HG03175 (cell line): Measurements from ENCODE around the gene KATNB1.
A peak's percentile ranks its signal among the peaks of the same experiment; 100 is the strongest.

Experiments used
- ATAC-seq: cut with Tn5 transposase; IDR thresholded peaks from one replicate; pipeline ENCODE4 v1.9.1; 2021; ENCODE audit warnings: mild to moderate bottlenecking, moderate library complexity; ENCODE audit not compliant: unreplicated experiment

The KATNB1 gene, protein sequence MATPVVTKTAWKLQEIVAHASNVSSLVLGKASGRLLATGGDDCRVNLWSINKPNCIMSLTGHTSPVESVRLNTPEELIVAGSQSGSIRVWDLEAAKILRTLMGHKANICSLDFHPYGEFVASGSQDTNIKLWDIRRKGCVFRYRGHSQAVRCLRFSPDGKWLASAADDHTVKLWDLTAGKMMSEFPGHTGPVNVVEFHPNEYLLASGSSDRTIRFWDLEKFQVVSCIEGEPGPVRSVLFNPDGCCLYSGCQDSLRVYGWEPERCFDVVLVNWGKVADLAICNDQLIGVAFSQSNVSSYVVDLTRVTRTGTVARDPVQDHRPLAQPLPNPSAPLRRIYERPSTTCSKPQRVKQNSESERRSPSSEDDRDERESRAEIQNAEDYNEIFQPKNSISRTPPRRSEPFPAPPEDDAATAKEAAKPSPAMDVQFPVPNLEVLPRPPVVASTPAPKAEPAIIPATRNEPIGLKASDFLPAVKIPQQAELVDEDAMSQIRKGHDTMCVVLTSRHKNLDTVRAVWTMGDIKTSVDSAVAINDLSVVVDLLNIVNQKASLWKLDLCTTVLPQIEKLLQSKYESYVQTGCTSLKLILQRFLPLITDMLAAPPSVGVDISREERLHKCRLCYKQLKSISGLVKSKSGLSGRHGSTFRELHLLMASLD

DNA sequence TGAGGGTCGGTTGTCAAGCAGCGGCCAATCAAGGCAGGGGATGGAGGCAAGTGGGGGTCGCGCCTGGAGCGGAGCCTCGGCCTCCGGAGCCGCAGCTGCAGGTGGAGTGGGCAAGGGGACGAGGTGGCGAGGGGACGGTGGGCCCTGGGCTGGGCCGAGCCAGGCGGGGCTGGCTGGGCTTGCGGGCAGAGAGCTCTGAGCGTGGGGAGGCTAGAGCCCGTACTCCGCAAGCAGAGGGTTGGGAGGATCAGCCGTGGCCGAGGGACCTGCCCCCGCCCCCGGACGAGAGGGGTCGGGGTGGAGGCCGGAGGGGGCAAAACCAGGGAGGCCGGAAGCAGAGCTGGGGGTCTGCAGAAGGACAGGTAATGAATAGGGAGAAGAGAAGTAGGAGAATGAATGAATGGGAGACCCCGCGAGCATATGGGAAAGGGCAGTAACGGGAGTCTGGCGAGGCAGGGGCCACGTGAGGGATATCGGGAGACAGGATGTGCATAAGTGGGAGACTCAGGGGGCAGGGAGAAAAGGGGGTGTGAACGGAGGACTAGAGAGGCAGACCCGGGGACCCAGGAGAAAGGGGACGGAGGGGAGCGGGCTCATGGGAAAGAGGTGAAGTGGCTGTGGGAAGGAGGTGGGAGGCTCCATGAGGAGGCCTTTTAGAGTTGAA, at the start of gene KATNB1:
TSS of gene KATNB1 (plus strand) at position 16 of the 664 bp plus-strand sequence. CDS start 1,474 bp downstream, outside the sequence.
- ATAC-seq = no peak

DNA sequence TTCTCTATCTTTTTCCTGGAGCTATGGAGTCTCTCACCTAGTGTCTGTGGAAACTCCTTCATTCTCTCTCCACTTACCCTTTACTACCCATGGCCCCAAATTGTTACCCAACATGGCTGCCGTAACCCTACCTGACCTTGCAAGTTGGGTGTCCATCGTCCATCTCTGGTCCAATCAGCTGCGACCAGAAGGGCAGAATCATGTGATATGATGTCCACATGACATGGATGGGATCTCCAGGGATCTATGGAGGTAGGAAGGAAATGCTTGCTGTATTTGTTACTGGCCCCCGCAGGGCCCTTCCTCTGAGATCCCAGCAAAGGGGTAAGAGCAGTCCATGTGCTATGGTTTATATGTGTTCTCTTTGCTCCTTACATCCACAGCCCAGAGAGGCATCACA, 49.0 kb upstream of the KATNB1 start:
- no peak for ATAC-seq

DNA sequence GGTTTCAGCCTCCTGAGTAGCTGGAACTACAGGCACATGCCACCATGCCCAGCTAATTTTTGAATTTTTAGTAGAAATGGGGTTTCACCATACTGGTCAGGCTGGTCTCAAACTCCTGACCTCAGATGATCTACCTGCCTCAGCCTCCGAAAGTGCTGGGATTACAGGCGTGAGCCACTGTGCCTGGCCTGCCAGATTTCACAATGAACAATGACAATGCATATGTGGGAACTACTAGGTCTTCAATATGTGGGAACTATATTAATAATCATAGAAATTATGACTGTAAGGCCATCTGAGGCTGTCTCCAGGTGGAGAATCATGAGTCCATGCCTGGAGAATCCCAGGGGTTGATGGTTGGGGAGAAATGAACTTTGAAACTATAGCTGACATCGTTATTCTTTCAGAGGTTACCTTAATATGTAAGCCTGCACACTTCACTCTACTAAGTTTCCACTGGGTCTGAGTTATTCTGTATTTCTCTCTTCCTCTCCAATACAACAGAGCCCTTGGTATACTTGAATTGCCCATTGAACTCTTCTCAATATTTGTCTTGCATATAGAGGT, 48.1 kb upstream of the KATNB1 start:
- no peak for ATAC-seq

DNA sequence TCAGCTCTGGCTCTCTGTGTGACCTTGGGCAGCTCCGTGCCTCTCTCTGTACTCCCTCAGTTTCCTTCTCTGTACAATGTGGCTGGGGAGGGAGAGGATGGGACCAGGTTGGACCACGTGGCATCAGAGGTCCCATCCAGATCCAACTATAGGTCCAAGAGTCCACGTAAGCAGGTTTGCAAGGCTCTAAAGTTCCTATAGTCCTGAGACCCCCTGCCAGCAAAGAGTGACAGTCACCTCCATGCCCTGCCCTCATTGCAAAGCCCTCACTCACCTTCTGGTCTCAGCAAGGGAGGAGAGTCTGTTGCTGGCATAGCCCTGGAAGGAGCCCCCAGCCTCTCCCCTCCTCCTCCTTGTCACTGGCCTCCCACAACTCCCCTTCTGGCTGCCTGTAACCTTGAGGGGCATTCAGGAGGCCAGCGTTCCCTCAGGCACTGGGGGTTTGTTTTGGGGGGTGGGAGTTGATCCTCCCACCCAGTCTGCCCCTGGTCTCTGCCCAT, 47.0 kb upstream of the KATNB1 start:
- no peak for ATAC-seq

DNA sequence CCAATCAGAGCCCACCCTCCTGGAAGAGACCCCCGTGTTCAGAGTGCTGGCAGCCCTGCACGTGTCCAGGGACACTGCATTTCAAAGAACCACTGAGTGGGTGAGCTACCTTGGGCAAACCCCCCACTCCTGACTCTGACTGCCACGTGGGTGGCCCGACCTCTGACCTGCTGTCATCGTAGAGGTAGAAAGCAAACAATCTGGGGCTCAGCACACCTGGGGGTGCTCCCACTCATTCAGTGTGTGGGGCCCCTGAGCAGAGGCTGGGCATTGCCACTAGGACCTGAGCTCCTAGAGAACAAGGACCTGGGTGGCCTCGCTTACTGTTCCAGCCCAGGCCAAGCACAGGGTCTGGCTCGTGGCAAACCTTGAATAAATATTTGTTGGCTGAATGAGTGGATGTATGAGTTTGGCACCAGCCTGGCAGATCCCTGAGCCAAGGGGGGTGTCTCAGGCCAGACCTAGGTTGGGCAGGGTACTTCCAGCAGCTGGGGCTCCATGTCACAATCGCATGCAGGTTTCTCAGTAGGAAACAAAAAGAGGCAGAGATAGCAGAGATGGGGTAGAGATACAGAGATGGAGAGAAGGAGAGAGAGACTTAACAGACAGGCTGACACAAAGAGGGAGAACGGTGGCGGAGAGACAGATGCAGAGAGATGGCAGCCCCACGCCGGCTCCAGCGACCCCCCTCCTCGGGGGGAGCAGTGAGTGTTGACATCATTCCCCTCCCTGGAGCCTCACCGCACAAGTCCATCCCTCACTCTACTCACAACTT, 46.4 kb upstream of the KATNB1 start:
- ATAC-seq = no peak

DNA sequence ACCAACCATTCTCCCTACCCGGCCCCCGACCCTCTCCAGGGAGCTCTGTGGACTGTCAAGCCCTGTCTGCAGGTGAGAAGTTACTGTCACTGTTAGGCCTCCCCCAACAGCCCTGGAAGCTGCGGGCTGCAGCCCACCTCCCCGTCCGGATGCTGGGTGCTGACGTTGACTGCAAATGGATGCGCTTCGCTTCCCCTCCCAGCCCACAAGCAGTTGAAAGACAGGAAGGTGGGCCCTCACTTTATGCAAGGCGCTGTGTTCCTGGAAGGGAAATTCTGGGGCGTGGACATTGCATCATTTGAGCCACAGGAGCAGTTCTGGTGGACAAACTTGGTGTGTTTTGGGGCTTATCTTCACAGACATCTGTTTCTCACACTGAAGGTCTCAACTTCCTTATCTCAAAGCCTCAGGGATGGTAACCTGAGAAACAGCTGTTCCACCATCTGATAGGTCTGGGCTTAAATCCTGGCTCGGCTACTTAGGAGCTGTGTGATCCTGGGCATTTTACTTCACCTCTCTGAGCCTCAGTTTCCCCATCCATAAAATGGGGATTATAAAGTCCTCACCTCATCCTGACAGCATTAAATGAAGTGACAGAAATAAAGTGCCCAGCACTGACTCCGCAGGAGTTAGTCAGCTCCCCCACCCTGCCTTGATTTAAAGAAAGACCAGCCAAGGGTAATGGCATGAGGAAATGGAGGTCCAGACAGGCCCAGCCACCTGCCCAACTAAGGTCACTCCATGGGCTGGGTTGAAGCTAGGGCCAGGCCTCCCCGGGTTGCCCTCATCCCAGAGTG, 45.6 kb upstream of the KATNB1 start:
- ATAC-seq = peak; percentile 59

DNA sequence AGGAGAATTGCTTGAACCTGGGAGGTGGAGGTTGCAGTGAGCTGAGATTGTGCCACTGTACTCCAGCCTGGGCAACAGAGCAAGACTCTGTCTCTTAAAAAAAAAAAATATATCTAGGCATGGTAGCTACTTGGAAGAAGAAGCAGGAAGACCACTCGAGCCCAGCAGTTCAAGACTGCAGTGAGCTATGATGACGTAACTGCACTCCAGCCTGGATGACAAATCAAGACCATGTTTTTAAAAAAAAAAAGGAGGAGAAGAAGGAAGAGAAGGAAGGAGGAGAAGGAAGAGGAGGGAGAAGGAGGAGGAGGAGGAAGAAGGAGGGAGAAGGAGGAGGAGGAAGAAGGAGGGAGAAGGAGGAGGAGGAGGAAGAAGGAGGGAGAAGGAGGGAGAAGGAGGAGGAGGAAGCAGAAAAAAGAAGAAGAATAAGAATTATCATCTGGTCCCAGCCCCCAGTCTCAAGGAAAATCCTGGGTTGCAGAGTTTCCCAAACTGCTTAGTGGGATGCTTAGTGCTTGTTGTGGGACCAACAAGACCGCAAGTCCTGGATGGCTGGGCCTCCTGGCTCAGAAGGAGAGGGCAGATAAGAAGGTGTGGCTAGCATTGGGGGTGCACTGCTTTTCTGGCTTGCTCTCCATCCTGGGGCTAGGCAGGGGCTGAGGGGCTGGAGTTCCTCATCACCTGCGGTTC, 44.6 kb upstream of the KATNB1 start:
- ATAC-seq = no peak

DNA sequence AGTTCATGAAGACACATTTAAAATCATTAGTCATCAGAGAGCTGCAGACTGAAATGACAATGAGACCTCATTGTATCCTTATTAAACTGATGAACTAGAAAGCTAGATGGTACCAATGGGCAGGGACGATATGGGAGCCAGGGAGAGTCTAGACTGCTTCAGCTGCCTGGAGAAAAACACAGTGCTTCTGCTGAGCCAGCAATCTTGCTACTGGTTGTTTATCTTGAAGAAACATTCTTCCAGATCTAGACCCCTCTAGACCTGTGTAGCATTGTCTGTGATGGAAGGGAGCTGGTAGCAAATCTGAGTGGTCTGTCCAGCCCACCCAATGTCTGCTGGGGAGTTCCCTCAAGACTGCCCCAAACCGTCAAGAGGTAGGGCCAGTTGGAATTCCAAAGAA, 42.9 kb upstream of the KATNB1 start:
- ATAC-seq = no peak

DNA sequence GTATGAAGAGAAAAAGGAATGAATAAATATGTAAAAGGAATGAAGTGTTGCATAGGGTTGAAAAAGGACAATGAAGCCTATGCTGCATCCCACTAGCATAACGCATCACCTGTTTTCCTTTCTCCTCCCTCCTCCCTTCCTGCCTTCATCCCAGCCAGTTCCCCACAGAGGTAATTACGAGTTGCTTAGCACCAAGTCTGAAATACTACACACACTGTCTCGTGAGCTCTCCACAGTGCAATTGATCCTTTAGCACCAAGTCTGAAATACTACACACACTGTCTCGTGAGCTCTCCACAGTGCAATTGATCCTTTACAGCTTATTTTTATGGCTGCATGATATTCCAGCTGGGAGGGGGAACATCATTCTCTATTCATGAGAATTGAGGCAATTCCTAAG, 42.0 kb upstream of the KATNB1 start:
- no peak for ATAC-seq

DNA sequence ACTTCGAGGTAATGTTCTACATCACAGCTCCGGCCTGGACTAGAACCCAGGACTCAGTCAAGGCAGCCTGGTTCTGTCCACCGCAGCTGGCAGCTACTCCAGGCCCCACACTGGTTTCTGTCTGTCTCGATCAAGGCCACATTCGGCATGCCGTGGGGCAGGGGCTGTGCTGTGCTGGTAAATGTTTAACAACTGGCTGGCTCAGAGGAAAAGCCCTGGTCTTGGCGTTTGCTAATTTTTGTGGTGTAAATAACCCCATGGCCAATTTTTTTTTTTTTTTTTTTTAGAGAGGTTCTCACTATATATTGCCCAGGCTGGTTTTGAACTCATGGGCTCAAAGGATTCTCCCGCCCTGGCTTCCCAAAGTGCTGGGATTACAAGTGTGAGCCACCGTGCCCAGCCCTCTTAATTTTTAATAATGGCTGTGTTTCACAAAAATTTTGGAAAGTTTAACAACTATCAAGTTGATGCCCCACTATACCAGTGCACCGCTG, 41.3 kb upstream of the KATNB1 start:
- no peak for ATAC-seq

DNA sequence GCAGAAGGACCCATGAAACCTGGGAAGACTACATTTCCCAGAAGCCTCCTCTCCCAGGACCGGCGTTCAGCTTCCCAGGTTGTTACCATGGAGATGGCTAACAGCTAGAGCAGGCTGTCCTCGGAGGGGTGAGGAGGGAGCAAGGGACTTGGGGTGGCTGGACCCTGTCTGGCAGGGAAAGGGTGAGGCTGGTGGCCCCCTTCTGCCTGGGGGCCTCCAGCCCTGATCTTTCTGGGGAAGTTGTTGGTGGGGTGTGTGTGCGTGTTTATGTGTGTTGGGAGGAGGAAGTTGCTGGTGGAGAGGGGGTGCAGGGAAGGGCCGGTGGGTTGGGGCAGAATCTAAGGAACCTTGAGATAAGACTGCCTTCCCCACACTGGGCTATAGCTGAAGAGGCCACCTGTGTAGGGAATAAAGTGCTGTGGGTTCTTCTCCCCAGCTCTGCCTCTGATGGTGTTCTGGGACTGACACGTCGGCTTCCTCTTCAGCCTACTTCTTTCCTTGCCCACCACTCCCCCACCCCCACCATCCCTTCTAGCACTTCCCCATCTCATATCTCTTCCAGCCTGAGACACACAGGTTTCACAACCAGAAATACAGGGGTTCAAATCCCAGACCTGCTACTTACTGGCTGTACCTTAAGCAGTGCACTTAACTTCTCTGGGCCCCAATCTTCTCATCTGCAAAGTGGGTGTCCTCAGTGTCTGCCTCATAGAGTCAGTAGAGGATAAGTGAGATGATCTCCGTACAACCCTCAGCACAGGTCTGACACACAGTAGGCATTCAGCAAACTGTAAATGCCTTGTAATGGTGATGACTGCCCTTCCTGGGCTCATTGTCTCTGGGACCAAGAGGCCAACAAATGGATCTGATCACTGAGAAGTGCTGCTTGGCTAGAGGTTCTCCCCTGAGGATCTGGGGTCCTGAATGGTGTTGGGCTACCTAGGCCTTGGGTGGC, 40.6 kb upstream of the KATNB1 start, which contains the start of gene DRC7:
TSS of gene DRC7 (plus strand) at position 82 of the 955 bp plus-strand sequence. CDS start 3,144 bp downstream, outside the sequence.
- no peak for ATAC-seq

DNA sequence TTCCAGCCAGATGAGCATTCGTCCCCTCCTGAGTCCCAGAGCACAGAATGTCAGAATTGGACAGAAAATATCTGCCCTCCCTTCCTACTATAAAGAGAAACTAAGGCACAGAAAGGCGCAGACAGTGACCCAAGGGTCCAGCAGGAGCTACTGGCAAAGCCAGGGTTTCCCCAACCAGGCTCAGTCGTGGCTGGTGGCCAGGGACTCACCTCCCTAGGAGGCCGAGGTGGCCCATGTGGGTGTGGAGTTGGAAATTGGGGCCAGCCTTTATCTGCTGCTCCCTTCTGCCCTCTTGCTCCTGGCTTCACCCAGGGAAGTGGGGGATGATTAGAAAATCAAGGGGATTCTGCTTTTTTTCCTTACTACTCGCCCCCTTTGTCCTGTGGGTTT, 39.9 kb upstream of the KATNB1 start:
- ATAC-seq = no peak

DNA sequence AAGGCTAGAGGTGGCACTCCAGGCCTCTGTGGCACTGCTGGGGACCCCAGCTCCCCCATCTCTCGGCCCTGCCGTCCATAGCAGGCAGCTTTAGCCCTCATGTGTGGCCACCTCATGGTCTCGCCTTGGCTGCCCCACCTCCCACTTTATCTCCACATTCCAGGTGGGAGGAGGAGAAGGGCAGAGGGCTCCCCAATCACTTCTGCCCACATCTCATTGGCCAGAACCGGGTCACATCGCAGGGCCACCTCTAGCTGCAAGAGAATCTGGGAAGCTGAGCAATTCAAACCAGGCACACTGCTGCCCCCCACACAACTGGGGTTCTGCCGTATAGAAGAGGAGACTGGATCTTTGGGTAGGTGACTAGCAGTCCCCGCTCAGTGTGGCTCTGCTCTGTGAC, 39.3 kb upstream of the KATNB1 start:
- no peak for ATAC-seq

DNA sequence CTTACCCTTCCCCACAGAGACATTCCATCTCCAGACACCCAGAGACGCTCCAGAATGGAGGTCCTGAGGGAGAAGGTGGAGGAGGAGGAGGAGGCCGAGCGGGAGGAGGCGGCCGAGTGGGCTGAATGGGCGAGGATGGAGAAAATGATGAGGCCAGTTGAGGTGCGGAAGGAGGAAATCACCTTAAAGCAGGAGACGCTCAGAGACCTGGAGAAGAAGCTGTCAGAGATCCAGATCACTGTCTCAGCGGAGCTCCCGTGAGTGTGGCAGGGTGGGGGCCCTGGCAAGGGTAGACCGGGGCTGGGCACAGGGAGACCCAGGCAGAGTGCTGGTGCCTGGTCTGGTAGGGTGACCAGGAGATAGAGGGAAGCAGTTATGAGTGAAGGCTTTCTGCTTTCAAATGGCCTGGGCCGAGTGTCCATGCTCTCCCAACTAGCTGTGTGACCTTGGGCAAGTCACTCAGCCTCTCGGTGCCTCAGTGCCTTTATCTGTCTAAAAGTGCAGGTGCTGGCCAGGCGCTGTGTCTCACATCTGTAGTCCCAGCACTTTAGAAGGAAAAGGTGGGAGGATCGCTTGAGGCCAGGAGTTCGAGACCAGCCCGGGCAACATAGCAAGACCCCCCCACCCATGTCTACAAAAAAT, 37.6 kb upstream of the KATNB1 start:
- no peak for ATAC-seq

DNA sequence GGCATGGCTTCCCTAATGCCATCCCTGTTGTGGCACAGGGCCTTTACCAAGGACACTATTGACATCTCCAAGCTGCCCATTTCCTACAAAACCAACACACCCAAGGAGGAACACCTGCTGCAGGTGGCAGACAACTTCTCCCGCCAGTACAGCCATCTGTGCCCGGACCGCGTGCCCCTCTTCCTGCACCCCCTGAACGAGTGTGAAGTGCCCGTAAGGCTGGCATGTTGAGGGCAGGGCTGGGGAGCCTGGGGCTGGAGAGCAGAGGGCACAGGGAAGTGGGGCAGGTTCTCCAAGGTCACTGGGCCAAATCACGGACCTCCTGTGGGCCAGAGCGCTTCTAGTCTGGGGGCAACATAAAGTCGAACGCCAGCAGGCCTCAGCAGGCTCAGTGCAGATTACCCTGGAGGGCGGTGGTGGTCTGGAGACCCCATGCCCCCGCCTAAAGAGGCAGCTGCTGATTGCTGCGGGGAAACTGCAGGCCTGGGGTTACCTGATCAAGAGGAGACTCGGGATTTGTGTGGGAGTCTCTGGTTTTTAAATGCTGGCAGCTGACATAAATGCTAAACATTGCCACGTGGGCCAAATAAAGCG, 36.7 kb upstream of the KATNB1 start:
- no peak for ATAC-seq

DNA sequence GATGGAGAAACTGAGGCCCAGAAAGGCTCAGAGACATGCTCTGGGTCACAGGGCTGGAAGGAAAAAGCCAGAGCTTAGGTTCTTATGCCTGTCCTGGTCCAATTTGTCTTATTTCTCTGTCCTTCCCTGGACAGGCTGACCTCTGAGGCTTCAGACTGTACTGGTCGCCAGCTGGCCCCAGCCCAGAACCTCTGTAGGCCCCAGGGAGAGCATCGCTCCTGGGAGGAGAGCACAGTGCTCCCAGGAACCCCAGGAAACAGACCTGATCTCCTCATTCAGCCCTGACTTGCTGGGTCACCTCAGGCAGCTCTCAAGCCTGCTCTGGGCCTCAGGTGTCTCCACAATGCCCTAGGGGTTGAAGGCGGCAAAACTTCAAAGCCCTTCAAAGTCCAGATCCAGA, 36.1 kb upstream of the KATNB1 start:
- ATAC-seq = no peak

DNA sequence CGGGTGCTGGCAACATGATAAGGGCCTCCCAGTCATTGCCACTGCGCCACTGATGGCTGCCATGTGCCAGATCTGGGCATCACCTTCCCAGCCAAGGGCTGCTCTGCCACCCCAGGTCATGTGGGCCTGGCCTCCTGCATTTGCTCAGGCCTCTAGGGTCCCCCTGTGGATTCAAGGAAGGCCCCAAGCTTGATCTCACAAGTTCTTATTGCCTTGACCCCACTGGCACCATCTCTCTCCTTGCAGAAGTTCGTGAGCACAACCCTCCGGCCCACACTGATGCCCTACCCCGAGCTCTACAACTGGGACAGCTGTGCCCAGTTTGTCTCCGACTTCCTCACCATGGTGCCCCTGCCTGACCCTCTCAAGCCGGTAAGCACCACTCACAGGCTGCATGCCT, 35.7 kb upstream of the KATNB1 start:
- ATAC-seq = no peak
